Measurements from ENCODE around the gene SLC6A16. TPM values are rescaled to one million over a fixed set of nuclear protein-coding genes. Genes with fewer than 3 reads are reported as not detected.
"Not testable (repeated sequence)": the region's sequence is repeated elsewhere in the genome, so short reads cannot be mapped to it uniquely, and the experiment has no call there.

SLC6A16 gene
- total RNA-seq, 1 experiment from 2014 or later: not detected

DNA sequence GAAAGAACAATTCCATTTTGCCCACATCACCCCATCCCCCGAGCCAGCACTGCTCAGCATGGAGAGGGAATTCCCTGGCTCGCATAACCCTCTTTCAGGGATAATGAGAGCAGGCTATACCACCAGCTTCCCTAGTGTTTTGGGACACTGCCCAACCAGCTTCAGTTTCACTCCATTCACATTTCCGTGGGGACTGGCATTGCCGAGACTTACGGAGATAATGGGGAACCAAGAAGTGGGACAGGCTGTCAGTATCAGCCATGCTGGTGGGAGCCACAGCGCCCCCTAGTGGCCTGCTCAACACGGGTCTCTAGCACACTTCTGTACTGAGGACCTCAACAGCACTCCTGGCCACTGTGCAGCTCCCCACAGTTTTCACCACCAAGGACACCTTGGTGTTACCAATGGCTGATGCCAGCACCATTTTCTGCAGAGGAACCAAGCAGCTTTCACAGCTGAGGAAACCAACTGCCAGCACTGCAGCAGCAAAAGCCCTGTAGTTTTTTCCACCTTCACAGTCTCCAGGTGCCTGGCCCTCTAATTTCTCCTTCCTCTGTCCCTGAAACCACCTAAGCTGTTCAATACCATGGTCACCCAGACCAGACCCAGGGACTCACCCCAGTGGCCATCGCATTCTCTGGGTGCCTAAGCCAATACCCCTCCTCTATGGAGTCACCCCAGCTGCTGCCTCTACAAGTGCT is 23.7 kb downstream of the SLC6A16 start:
- Mint-ChIP-seq H3K4me1 (ENCODE audit: insufficient read depth, unreplicated experiment) (no peaks in the 10 kb centered on the region), H3K4me3 (ENCODE audit: unreplicated experiment) (no peak overlapping the region)
- intact Hi-C loops (cut with micrococcal nuclease): loop anchor here (1.0 kb wide), 2 partner anchors 35 to 75 kb away; no protein-coding TSS in a partner anchor

DNA sequence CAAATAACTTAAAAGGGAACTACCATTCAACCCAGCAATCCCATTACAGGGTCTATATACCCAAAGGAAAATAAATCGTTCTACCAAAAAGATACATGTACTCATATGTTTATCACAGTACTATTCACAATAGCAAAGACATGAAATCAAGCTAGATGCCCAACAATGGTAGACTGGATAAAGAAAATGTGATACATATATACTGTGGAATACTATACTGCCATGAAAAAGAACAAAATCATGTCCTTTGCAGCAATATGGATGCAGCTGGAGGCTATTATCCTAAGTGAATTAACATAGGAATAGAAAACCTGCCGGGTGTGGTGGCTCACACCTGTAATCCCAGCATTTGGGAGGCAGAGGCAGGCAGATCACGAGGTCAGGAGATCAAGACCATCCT is 26.3 kb downstream of the SLC6A16 start:
- intact Hi-C loops (cut with micrococcal nuclease); DNase-seq (ENCODE audit: unreplicated experiment); BruUV-seq (replicated peaks); H3K4me3 Mint-ChIP-seq (ENCODE audit: unreplicated experiment); H3K27ac Mint-ChIP-seq (ENCODE audit: low read depth, unreplicated experiment); POLR2A ChIA-PET; H3K36me3 Mint-ChIP-seq (ENCODE audit: insufficient read depth, unreplicated experiment); H3K4me1 Mint-ChIP-seq (ENCODE audit: insufficient read depth, unreplicated experiment); H3K9me3 Mint-ChIP-seq (ENCODE audit: unreplicated experiment): not testable (repeated sequence)
- CTCF ChIA-PET: interaction anchor here (1.3 to 1.6 kb wide), 2 partner anchors 10 to 72 kb away, joined by 4 to 5 read pairs; no protein-coding TSS in a partner anchor
- H3K27me3 Mint-ChIP-seq (ENCODE audit: insufficient read depth, unreplicated experiment): peaks cover 26% of the 10 kb centered on the region

More for the DNA sequence above, 23.7 kb downstream of the SLC6A16 start:
- no peaks in the 10 kb centered on the region for H3K9me3 Mint-ChIP-seq (ENCODE audit: unreplicated experiment)
- POLR2A ChIA-PET: interaction anchor here (0.9 kb wide), 1 partner anchor 26 kb away, joined by 4 read pairs; no protein-coding TSS in a partner anchor
- TF ChIP-seq CTCF (IDR thresholded peaks at IDR 0.05; ENCODE audit: unreplicated experiment): peak; percentile 87
- peak; percentile 80 for DNase-seq (ENCODE audit: unreplicated experiment)
- CTCF ChIA-PET: interaction anchor here (0.6 to 2.9 kb wide), 27 partner anchors 11 to 607 kb away, joined by 3 to 17 read pairs (median 5); partner anchors contain the start of gene SLC6A16
- no peak overlapping the region for H3K27ac Mint-ChIP-seq (ENCODE audit: low read depth, unreplicated experiment)
- BruUV-seq (replicated peaks): no TSS peak
- H3K27me3 Mint-ChIP-seq (ENCODE audit: insufficient read depth, unreplicated experiment): peaks cover 26% of the 10 kb centered on the region
- no peaks in the 10 kb centered on the region for H3K36me3 Mint-ChIP-seq (ENCODE audit: insufficient read depth, unreplicated experiment)

DNA sequence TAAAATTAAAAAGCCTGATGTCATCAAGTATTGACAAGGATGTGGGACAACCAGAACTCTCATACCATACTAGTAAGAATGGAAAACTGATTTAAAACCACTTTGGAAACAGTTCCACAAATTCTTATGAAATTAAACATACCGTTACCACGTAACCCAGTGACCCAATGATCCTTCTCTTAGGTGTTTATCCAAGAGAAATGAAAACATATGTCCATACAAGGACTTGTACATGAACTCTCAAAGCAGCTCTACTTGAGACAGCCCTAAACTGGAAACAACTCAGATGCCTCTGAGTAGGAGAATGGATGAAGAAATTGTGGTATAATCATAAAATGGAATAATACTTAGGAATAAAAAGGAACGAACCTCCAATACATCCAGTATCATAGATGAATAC is 27.6 kb downstream of the SLC6A16 start:
- Mint-ChIP-seq H3K4me1 (ENCODE audit: insufficient read depth, unreplicated experiment) (no peaks in the 10 kb centered on the region), H3K27ac (ENCODE audit: low read depth, unreplicated experiment) (no peak overlapping the region), H3K4me3 (ENCODE audit: unreplicated experiment) (no peak overlapping the region), H3K9me3 (ENCODE audit: unreplicated experiment) (no peaks in the 10 kb centered on the region), H3K27me3 (ENCODE audit: insufficient read depth, unreplicated experiment) (peaks cover 18% of the 10 kb centered on the region), H3K36me3 (ENCODE audit: insufficient read depth, unreplicated experiment) (no peaks in the 10 kb centered on the region)
- no peak for DNase-seq (ENCODE audit: unreplicated experiment)
- BruUV-seq (replicated peaks): no TSS peak
- intact Hi-C loops (cut with micrococcal nuclease): no loop called here
- ChIA-PET CTCF (interaction anchor here (1.0 to 1.6 kb wide), 2 partner anchors 9 to 71 kb away, joined by 3 to 4 read pairs; no protein-coding TSS in a partner anchor), POLR2A (interaction anchor here (0.8 to 1.8 kb wide), 3 partner anchors 15 to 154 kb away, joined by 3 to 4 read pairs (median 4); no protein-coding TSS in a partner anchor)
- TF ChIP-seq CTCF (IDR thresholded peaks at IDR 0.05; ENCODE audit: unreplicated experiment): no peak

- BruUV-seq (replicated peaks): no TSS peak
- Mint-ChIP-seq H3K36me3 (ENCODE audit: insufficient read depth, unreplicated experiment) (no peaks in the 10 kb centered on the region), H3K27me3 (ENCODE audit: insufficient read depth, unreplicated experiment) (peaks cover 14% of the 10 kb centered on the region), H3K4me3 (ENCODE audit: unreplicated experiment) (no peak overlapping the region), H3K27ac (ENCODE audit: low read depth, unreplicated experiment) (no peak overlapping the region), H3K9me3 (ENCODE audit: unreplicated experiment) (no peaks in the 10 kb centered on the region), H3K4me1 (ENCODE audit: insufficient read depth, unreplicated experiment) (no peaks in the 10 kb centered on the region)
- intact Hi-C loops (cut with micrococcal nuclease): no loop called here
- ChIA-PET CTCF (no interaction called here), POLR2A (no interaction called here)
- DNase-seq (ENCODE audit: unreplicated experiment): no peak
- no peak for TF ChIP-seq CTCF (IDR thresholded peaks at IDR 0.05; ENCODE audit: unreplicated experiment)
Measured at GRCh38 chr19:49295208-49295880, 29.6 kb downstream of the SLC6A16 start.
